ENCODE data around the gene SLC4A7. TPM values are rescaled to one million over a fixed set of nuclear protein-coding genes. Genes with fewer than 3 reads are reported as not detected.

SLC4A7 gene
- total RNA-seq, 1 donor from 2014 or later = 67.4 TPM

DNA sequence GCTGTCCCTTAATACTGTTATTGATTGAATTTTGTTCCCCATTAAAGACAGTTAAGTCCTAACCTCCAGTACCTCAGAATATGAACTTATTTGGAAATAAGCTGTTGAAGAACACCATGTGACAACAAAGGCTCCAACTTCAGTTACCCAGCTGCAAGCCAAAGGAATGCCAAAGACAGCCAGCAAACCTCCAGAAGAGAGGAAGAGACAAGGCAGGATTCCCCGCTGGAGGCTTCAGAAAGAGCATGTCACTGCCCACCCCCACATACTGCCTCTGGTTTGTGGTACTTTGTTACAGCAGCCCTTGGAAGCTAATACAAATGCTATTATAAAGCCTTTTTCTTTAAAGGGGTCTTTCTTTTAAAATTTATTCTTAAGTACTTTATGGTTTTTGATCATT, 96.6 kb downstream of the SLC4A7 start:
- Mint-ChIP-seq H3K27me3 (ENCODE audit: low read depth) (no peaks in the 10 kb centered on the region), H3K4me3 (ENCODE audit: unreplicated experiment) (no peak overlapping the region), H3K27ac (ENCODE audit: unreplicated experiment) (no peak overlapping the region), H3K36me3 (ENCODE audit: low read depth) (peaks cover 22% of the 10 kb centered on the region), H3K4me1 (ENCODE audit: low read depth) (peaks cover 17% of the 10 kb centered on the region), H3K9me3 (ENCODE audit: low read depth) (no peaks in the 10 kb centered on the region)
- DNase-seq (ENCODE audit: low spot score) = no peak
- no peak for TF ChIP-seq CTCF (IDR thresholded peaks at IDR 0.05)

- H3K9me3 Mint-ChIP-seq (ENCODE audit: low read depth) = no peaks in the 10 kb centered on the region
- DNase-seq (ENCODE audit: low spot score) = no peak
- no peak for TF ChIP-seq CTCF (IDR thresholded peaks at IDR 0.05)
- H3K27me3 Mint-ChIP-seq (ENCODE audit: low read depth) = no peaks in the 10 kb centered on the region
- peaks cover 23% of the 10 kb centered on the region for H3K36me3 Mint-ChIP-seq (ENCODE audit: low read depth)
- H3K4me3 Mint-ChIP-seq (ENCODE audit: unreplicated experiment) = no peak overlapping the region
- H3K4me1 Mint-ChIP-seq (ENCODE audit: low read depth) = peaks cover 10% of the 10 kb centered on the region
- no peak overlapping the region for H3K27ac Mint-ChIP-seq (ENCODE audit: unreplicated experiment)
These were observed 98.7 kb downstream of the SLC4A7 start for GRCh38 chr3:27385504-27385903.

DNA sequence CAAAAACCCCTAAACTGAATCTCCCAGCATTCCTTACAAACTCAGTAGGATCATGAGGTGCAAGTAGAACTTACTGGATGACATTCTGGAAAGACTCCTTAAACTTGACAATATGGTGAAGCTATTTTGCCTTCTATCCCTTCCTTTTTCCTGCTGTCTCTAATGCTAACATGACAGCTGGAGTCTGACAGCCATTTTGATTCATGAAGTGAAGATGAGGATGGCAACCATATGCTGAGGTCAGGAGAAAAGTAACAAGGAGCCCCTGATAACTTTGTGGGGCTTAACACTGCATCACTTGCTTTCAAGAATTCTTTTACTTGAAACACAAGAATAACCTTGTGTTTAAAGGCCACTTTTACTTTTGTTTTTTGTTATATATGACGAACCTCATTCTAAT, 100.0 kb downstream of the SLC4A7 start:
- H3K36me3 Mint-ChIP-seq (ENCODE audit: low read depth) = peaks cover 22% of the 10 kb centered on the region
- TF ChIP-seq CTCF (IDR thresholded peaks at IDR 0.05) = no peak
- peaks cover 10% of the 10 kb centered on the region for H3K4me1 Mint-ChIP-seq (ENCODE audit: low read depth)
- no peaks in the 10 kb centered on the region for H3K9me3 Mint-ChIP-seq (ENCODE audit: low read depth)
- no peak overlapping the region for H3K27ac Mint-ChIP-seq (ENCODE audit: unreplicated experiment)
- no peak overlapping the region for H3K4me3 Mint-ChIP-seq (ENCODE audit: unreplicated experiment)
- no peak for DNase-seq (ENCODE audit: low spot score)
- no peaks in the 10 kb centered on the region for H3K27me3 Mint-ChIP-seq (ENCODE audit: low read depth)

GRCh38 chr3:27380433-27381357, 103.5 kb downstream of the SLC4A7 start:
- TF ChIP-seq CTCF (IDR thresholded peaks at IDR 0.05) = no peak
- no peak for DNase-seq (ENCODE audit: low spot score)
- no peak overlapping the region for H3K4me3 Mint-ChIP-seq (ENCODE audit: unreplicated experiment)
- H3K27me3 Mint-ChIP-seq (ENCODE audit: low read depth) = no peaks in the 10 kb centered on the region
- no peaks in the 10 kb centered on the region for H3K9me3 Mint-ChIP-seq (ENCODE audit: low read depth)
- H3K27ac Mint-ChIP-seq (ENCODE audit: unreplicated experiment) = no peak overlapping the region
- peaks cover 19% of the 10 kb centered on the region for H3K36me3 Mint-ChIP-seq (ENCODE audit: low read depth)
- H3K4me1 Mint-ChIP-seq (ENCODE audit: low read depth) = peaks cover 5% of the 10 kb centered on the region

DNA sequence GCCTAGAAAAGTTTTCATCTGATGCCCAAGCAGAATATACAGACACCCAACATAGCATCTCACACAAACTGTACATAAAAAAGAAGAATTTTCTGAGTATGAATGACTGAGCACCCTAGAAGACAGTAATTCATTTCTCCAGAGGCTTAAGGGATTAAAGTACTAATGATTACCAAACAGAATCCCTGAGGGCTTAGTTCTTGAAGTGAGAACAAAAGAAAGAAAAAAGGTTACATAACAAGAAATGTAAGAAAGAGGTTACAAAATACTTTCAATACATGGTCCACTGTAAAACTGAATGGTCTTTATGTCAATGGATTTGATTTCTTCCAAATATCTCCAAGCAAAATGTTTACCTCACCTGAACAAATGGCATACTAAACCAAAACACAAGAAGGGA, 105.9 kb downstream of the SLC4A7 start:
- no peak for TF ChIP-seq CTCF (IDR thresholded peaks at IDR 0.05)
- H3K4me1 Mint-ChIP-seq (ENCODE audit: low read depth) = peaks cover 5% of the 10 kb centered on the region
- no peak overlapping the region for H3K4me3 Mint-ChIP-seq (ENCODE audit: unreplicated experiment)
- DNase-seq (ENCODE audit: low spot score) = no peak
- H3K27ac Mint-ChIP-seq (ENCODE audit: unreplicated experiment) = no peak overlapping the region
- no peaks in the 10 kb centered on the region for H3K9me3 Mint-ChIP-seq (ENCODE audit: low read depth)
- no peaks in the 10 kb centered on the region for H3K27me3 Mint-ChIP-seq (ENCODE audit: low read depth)
- H3K36me3 Mint-ChIP-seq (ENCODE audit: low read depth) = peaks cover 14% of the 10 kb centered on the region
